CD14-positive monocyte (primary cell): ENCODE results near the gene COBLL1. TPM values are rescaled to one million over a fixed set of nuclear protein-coding genes. Genes with fewer than 3 reads are reported as not detected.

Experiments used
- DNase-seq, 3 donors: peaks; one replicate each; pipeline ENCODE4 v3.0.0-alpha.2; 2011 to 2022
- H2AFZ ChIP-seq: 2 replicates; pipeline ENCODE4 v1.6.0; 2012; ENCODE audit warnings: mild to moderate bottlenecking, low read depth, low read length, inconsistent platforms; ENCODE audit not compliant: insufficient read depth, poor library complexity, severe bottlenecking
- H3K27ac ChIP-seq, 2 donors: 1 replicate in 1 of 2; 2 replicates in 1 of 2; pipeline ENCODE4 v1.5.1; 2012 to 2013; ENCODE audit warnings: low read length in 2 of 2, control low read depth in 1 of 2, inconsistent platforms in 1 of 2, low read depth in 1 of 2, mild to moderate bottlenecking in 1 of 2
- H3K27me3 ChIP-seq, 2 donors: one replicate each; pipeline versions ENCODE4 v1.6.0 to v1.6.1; 2011 to 2013; ENCODE audit warnings: low read length in 2 of 2; ENCODE audit not compliant: control insufficient read depth in 2 of 2, insufficient read depth in 2 of 2
- H3K36me3 ChIP-seq, 2 donors: replicated peaks in 1 of 2; 1 replicate in 1 of 2; 2 replicates in 1 of 2; pipeline versions ENCODE4 v1.5.1 to v1.6.1; 2012 to 2013; ENCODE audit warnings: low read length in 2 of 2, control low read depth in 1 of 2, inconsistent platforms in 1 of 2, mild to moderate bottlenecking in 1 of 2; ENCODE audit not compliant: insufficient read depth in 2 of 2, control insufficient read depth in 1 of 2
- H3K4me1 ChIP-seq, 2 donors: 1 replicate in 1 of 2; 2 replicates in 1 of 2; pipeline versions ENCODE4 v1.5.1 to v1.6.1; 2012 to 2013; ENCODE audit warnings: low read length in 2 of 2, control low read depth in 1 of 2, inconsistent platforms in 1 of 2, mild to moderate bottlenecking in 1 of 2, moderate library complexity in 1 of 2; ENCODE audit not compliant: insufficient read depth in 2 of 2, control insufficient read depth in 1 of 2
- H3K4me2 ChIP-seq: replicated peaks from 2 replicates; pipeline ENCODE3; 2012; ENCODE audit warnings: low read length, moderate library complexity, mild to moderate bottlenecking; ENCODE audit not compliant: poor library complexity, severe bottlenecking; ENCODE audit errors: extremely low read depth
- H3K4me3 ChIP-seq, 3 experiments: fragments of 200-600 bp in 1 of 3; sonication (generic) in 1 of 3; replicated peaks in 1 of 3; 1 replicate in 2 of 3; 2 replicates in 1 of 3; pipeline ENCODE4 v1.5.1; 2011 to 2013; ENCODE audit warnings: low read length in 3 of 3, mild to moderate bottlenecking in 3 of 3, control low read depth in 2 of 3, low read depth in 2 of 3, inconsistent platforms in 1 of 3, moderate library complexity in 1 of 3
- H3K79me2 ChIP-seq: 2 replicates; pipeline ENCODE4 v1.6.0; 2012; ENCODE audit warnings: mild to moderate bottlenecking, control low read depth, inconsistent platforms, low read length, moderate library complexity; ENCODE audit not compliant: insufficient read depth
- H3K9ac ChIP-seq: 2 replicates; pipeline ENCODE4 v1.6.0; 2017; ENCODE audit warnings: low read length, mild to moderate bottlenecking; ENCODE audit not compliant: insufficient read depth, poor library complexity, severe bottlenecking
- H3K9me3 ChIP-seq, 2 donors: replicated peaks in 1 of 2; 1 replicate in 1 of 2; 2 replicates in 1 of 2; pipeline versions ENCODE4 v1.5.1 to v1.6.1; 2012 to 2013; ENCODE audit warnings: low read length in 2 of 2, control low read depth in 1 of 2; ENCODE audit not compliant: control insufficient read depth in 1 of 2, insufficient read depth in 1 of 2
- H4K20me1 ChIP-seq: 2 replicates; pipeline ENCODE4 v1.6.0; 2012; ENCODE audit warnings: mild to moderate bottlenecking, low read length, control low read depth, moderate library complexity; ENCODE audit not compliant: insufficient read depth
- H3K27ac Mint-ChIP-seq, 7 donors: one replicate each; pipeline ENCODE4 v1.8.0; 2020; ENCODE audit warnings: mild to moderate bottlenecking in 7 of 7, mixed read lengths in 7 of 7, moderate library complexity in 6 of 7, inconsistent platforms in 2 of 7
- H3K27me3 Mint-ChIP-seq, 3 donors: one replicate each; pipeline ENCODE4 v1.8.0; 2021 to 2022; ENCODE audit warnings: low read depth in 3 of 3, mild to moderate bottlenecking in 3 of 3, mixed read lengths in 3 of 3, moderate library complexity in 3 of 3, inconsistent platforms in 1 of 3
- H3K36me3 Mint-ChIP-seq, 2 donors: one replicate each; pipeline ENCODE4 v1.8.0; 2020; ENCODE audit warnings: mixed read lengths in 2 of 2, inconsistent platforms in 1 of 2, mild to moderate bottlenecking in 1 of 2
- H3K4me1 Mint-ChIP-seq: one replicate; pipeline ENCODE4 v1.8.0; 2020; ENCODE audit warnings: mild to moderate bottlenecking, mixed read lengths
- H3K4me3 Mint-ChIP-seq, 2 donors: one replicate each; pipeline ENCODE4 v1.8.0; 2020; ENCODE audit warnings: mild to moderate bottlenecking in 2 of 2, mixed read lengths in 2 of 2, moderate library complexity in 1 of 2
- H3K9me3 Mint-ChIP-seq, 7 donors: one replicate each; pipeline ENCODE4 v1.8.0; 2020 to 2022; ENCODE audit warnings: mixed read lengths in 7 of 7, mild to moderate bottlenecking in 6 of 7, moderate library complexity in 6 of 7, inconsistent platforms in 2 of 7
- WGBS: methylation state at CpG from one replicate; pipeline ENCODE4 v1.1.5; 2013; ENCODE audit warnings: missing lambda C conversion rate; ENCODE audit not compliant: insufficient coverage; 5-methylcytosine and 5-hydroxymethylcytosine counted together
- intact Hi-C, 2 donors: fragments of 100-400 bp; cut with micrococcal nuclease; formaldehyde crosslinking; loops; one replicate each; pipeline versions ENCODE4 v1.15.0 to v1.15.1; 2023
- polyA plus RNA-seq, 3 donors: library from polyadenylated mRNA; depleted of rRNA in 1 of 3; unstranded in 2 of 3; stranded (reverse) in 1 of 3; fragments of 300-500 nt in 2 of 3; fragments of >200 nt in 1 of 3; fragmentation: Illumina TruSeq in 2 of 3; gene quantifications; 1 replicate in 2 of 3; 2 replicates in 1 of 3; pipeline ENCODE4 v1.2.3, GENCODE V29; 2012 to 2021
- TF ChIP-seq, protein P1 (sequence below): fragments of 200-600 bp; IDR thresholded peaks from one replicate; pipeline ENCODE4 v1.8.0; 2022; ENCODE audit warnings: antibody characterized with exemption, mild to moderate bottlenecking

COBLL1 gene
- polyA plus RNA-seq, 3 donors: 0.18 to 0.54 (median 0.24) TPM

DNA sequence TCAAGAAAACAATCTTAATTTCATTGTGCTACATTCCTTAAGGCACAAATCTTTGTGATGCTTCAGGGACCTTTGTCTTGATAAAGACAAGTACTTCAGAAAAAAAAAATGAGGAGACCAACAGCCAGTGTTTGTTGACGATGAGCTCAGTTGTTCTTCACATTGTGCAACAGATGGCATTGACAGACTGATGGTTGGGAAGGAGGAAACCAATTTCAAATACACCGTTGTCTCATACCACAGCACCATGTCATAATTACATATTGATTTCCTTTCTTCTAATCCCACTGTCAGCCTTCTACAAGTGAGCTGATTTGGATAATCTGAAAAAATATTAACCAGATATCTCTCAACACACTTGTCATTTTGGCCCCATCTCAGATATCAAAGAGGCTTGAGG, 166.6 kb downstream of the COBLL1 start:
- Histone ChIP-seq H3K79me2 (no peaks in the 10 kb centered on the region), H3K4me1 (no peaks in the 10 kb centered on the region), H4K20me1 (no peaks in the 10 kb centered on the region), H3K4me3 (no peak overlapping the region), H2AFZ (no peak overlapping the region), H3K9me3 (no peaks in the 10 kb centered on the region), H3K27ac (no peak overlapping the region), H3K4me2 (no peak overlapping the region), H3K27me3 (no peaks in the 10 kb centered on the region), H3K9ac (no peak overlapping the region), H3K36me3 (no peaks in the 10 kb centered on the region)
- H3K9me3 Mint-ChIP-seq: peaks cover 0 to 8% (median 2%) of the 10 kb centered on the region in 7 donors
- H3K36me3 Mint-ChIP-seq: no peaks in the 10 kb centered on the region
- no peak overlapping the region for H3K4me3 Mint-ChIP-seq
- intact Hi-C loops: no loop called here
- no peak for DNase-seq
- TF ChIP-seq, protein P1, sequence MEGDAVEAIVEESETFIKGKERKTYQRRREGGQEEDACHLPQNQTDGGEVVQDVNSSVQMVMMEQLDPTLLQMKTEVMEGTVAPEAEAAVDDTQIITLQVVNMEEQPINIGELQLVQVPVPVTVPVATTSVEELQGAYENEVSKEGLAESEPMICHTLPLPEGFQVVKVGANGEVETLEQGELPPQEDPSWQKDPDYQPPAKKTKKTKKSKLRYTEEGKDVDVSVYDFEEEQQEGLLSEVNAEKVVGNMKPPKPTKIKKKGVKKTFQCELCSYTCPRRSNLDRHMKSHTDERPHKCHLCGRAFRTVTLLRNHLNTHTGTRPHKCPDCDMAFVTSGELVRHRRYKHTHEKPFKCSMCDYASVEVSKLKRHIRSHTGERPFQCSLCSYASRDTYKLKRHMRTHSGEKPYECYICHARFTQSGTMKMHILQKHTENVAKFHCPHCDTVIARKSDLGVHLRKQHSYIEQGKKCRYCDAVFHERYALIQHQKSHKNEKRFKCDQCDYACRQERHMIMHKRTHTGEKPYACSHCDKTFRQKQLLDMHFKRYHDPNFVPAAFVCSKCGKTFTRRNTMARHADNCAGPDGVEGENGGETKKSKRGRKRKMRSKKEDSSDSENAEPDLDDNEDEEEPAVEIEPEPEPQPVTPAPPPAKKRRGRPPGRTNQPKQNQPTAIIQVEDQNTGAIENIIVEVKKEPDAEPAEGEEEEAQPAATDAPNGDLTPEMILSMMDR: no peak
- H3K27ac Mint-ChIP-seq: no peak overlapping the region
- peaks cover 0 to 1% (median 0%) of the 10 kb centered on the region in 3 donors for H3K27me3 Mint-ChIP-seq
- no peaks in the 10 kb centered on the region for H3K4me1 Mint-ChIP-seq
- no CpG with 5 or more reads among the region's 2 CpGs for WGBS

DNA sequence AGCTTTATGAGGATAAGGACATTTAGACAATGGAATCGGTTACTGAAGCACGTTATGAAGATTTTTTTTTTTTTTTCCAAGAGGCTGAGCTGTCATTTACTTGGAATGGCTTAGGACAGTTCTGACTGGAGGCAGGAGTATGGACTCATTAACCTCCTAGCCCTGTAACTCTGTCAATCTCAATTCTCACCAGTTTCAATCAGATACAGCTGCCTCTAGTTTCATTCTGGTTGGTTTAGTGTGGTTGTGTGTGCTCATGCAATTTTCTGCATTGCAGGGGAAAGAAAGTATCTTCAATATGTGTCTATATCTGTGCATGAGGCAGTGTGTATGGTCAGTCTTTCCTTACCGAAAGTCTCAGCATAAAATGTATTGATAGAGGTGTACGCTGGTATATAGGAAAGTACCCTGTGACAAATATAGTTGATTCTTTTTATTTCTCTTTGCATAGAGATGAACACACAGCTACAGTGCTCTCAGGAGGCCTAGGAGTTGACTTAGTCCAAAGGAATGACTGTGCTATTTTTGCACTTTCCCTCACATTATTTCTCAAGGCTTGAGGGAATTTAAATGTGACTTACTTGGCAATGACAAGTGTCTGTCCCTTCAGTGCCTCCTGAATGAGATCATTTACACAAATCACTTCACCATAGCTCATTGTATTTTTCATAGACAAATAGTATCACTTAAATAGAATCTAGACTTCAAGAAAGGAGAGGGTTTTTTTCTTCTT, 169.8 kb downstream of the COBLL1 start:
- no peak overlapping the region for H3K9ac ChIP-seq
- no peaks in the 10 kb centered on the region for H3K27me3 ChIP-seq
- H3K4me3 ChIP-seq: no peak overlapping the region
- no peaks in the 10 kb centered on the region for H3K9me3 ChIP-seq
- Mint-ChIP-seq H3K4me1 (no peaks in the 10 kb centered on the region), H3K27ac (no peak overlapping the region), H3K27me3 (peaks cover 0 to 1% (median 0%) of the 10 kb centered on the region in 3 donors), H3K4me3 (no peak overlapping the region), H3K36me3 (no peaks in the 10 kb centered on the region), H3K9me3 (peaks cover 0 to 6% (median 0%) of the 10 kb centered on the region in 7 donors)
- no peak for DNase-seq
- H3K4me2 ChIP-seq: no peak overlapping the region
- no peaks in the 10 kb centered on the region for H3K79me2 ChIP-seq
- no CpG with 5 or more reads among the region's 4 CpGs for WGBS
- no peak overlapping the region for H2AFZ ChIP-seq
- H4K20me1 ChIP-seq: no peaks in the 10 kb centered on the region
- intact Hi-C loops: no loop called here
- no peaks in the 10 kb centered on the region for H3K36me3 ChIP-seq
- TF ChIP-seq, protein P1: no peak
- no peaks in the 10 kb centered on the region for H3K4me1 ChIP-seq
- no peak overlapping the region for H3K27ac ChIP-seq
